22Rv1 (cell line): Measurements from ENCODE around the gene NACA.

Experiments used
- H3K27ac ChIP-seq: fragments of 450-650 bp; 2 replicates; pipeline ENCODE4 v1.5.1; 2017
- CTCF ChIP-seq: fragments of 450-650 bp; IDR thresholded peaks from 2 replicates; pipeline ENCODE4 v1.5.1; 2017; ENCODE audit warnings: mild to moderate bottlenecking
- ZFX ChIP-seq: fragments of 450-650 bp; IDR thresholded peaks from 2 replicates; pipeline ENCODE4 v1.6.1; 2017; ENCODE audit warnings: antibody characterized with exemption, borderline replicate concordance

NACA gene

GRCh38 chr12:56684745-56685359 lies 40.2 kb downstream of the NACA start:
- TF ChIP-seq ZFX = no peak
- no peak for TF ChIP-seq CTCF
- H3K27ac ChIP-seq = peak overlapping the region; percentile 100; the same call in 1 of the 2 replicates

DNA sequence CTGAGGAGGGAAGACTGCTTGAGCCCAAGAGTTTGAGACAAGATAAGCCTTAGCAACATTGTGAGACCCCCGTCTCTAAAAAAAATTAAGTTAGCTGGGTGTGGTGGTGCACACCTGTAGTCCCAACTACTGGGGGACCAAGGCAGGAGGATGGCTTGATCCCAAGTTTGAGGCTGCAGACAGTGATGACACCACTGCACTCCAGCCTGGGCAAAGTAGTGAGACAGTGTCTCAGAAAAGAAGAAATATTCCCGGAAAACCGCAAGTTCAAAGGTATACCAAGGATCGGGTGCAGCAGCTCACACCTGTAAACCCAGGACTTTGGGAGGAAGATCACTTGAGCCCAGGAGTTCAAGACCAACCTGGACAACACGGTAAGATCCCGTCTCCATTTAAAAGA lies 42.8 kb downstream of the NACA start:
- no peak for TF ChIP-seq CTCF
- no peak for TF ChIP-seq ZFX
- H3K27ac ChIP-seq = no peak overlapping the region

- TF ChIP-seq CTCF = no peak
- no peak for TF ChIP-seq ZFX
- peak overlapping the region; percentile 0; the same call in 1 of the 2 replicates for H3K27ac ChIP-seq
Measured at GRCh38 chr12:56679883-56680575, 45.1 kb downstream of the NACA start.

- no peak for TF ChIP-seq ZFX
- TF ChIP-seq CTCF = no peak
- H3K27ac ChIP-seq = peak overlapping the region; percentile 0; the same call in 1 of the 2 replicates
Measured at GRCh38 chr12:56678852-56679251, 46.2 kb downstream of the NACA start.

GRCh38 chr12:56677680-56678079 lies 47.4 kb downstream of the NACA start:
- TF ChIP-seq ZFX = no peak
- TF ChIP-seq CTCF = no peak
- H3K27ac ChIP-seq = peak overlapping the region; percentile 0; the same call in 1 of the 2 replicates

DNA sequence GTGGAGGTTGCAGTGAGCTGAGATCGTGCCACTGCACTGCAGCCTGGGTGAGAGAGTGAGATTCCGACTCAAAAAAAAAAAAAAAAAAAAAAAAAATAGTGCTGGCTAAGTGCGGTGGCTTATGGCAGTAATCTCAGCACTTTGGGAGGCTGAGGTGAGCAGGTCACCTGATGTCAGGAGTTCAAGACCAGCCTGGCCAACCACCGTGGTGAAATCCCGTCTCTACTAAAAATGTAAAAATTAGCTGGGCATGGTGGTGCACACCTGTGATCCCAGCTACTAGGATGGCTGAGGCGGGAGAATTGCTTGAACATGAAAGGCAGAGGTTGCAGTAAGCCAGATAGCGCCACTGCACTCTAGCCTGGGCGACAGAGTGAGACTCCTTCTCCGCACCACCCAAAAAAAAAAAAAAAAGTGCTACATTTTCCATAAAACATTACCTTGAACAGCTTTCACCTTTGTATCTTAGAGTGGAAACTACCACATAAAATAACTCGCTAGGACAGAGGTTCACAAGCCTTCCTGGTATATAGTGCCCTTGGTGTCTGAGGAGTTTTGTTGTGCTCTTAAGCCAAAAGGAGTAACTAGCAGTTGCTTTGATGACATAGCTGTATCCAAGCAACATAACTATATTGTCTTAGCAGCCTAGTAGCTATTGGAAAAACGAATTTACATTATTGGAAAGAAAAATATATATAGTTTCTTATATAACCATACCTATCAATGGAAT lies 48.1 kb downstream of the NACA start:
- H3K27ac ChIP-seq = 0 out of 2 replicates have a peak overlapping the region, but pooled peaks have one; percentile 0
- TF ChIP-seq ZFX (no peak), CTCF (no peak)

- no peak for TF ChIP-seq ZFX
- no peak for TF ChIP-seq CTCF
- H3K27ac ChIP-seq = peak overlapping the region; percentile 9; the same call in 1 of the 2 replicates
Measured at GRCh38 chr12:56671608-56672007, 53.5 kb downstream of the NACA start.
